ENCODE data around the gene CTTN. TPM values are rescaled to one million over a fixed set of nuclear protein-coding genes. Genes with fewer than 3 reads are reported as not detected.
"Not testable (repeated sequence)": the region's sequence is repeated elsewhere in the genome, so short reads cannot be mapped to it uniquely, and the experiment has no call there.

The CTTN gene
- total RNA-seq, 1 donor from 2014 or later, result 1.1 TPM

GRCh38 chr11:70402685-70403084 lies 4.4 kb downstream of the CTTN start:
- ChIA-PET CTCF (no interaction called here), POLR2A (no interaction called here)
- Mint-ChIP-seq H3K9me3 (no peaks in the 10 kb centered on the region), H3K4me3 (no peak overlapping the region), H3K36me3 (ENCODE audit: low read depth) (no peaks in the 10 kb centered on the region), H3K4me1 (peaks cover 17% of the 10 kb centered on the region), H3K27me3 (peaks cover 12% of the 10 kb centered on the region), H3K27ac (no peak overlapping the region)
- intact Hi-C loops (cut with micrococcal nuclease), result no loop called here
- no peak for TF ChIP-seq CTCF (IDR thresholded peaks at IDR 0.05)
- no peak for ATAC-seq (ENCODE audit: low read depth)
- no peak for DNase-seq

- no peak for TF ChIP-seq CTCF (IDR thresholded peaks at IDR 0.05)
Measured at GRCh38 chr11:70404244-70404643, 5.9 kb downstream of the CTTN start.

GRCh38 chr11:70405679-70406395 lies 7.5 kb downstream of the CTTN start:
- Mint-ChIP-seq H3K9me3 (no peaks in the 10 kb centered on the region), H3K4me1 (no peaks in the 10 kb centered on the region), H3K27me3 (peaks cover 25% of the 10 kb centered on the region), H3K27ac (no peak overlapping the region), H3K4me3 (no peak overlapping the region), H3K36me3 (ENCODE audit: low read depth) (no peaks in the 10 kb centered on the region)
- ChIA-PET CTCF (no interaction called here), POLR2A (no interaction called here)
- DNase-seq, result no peak
- no peak for ATAC-seq (ENCODE audit: low read depth)
- intact Hi-C loops (cut with micrococcal nuclease), result no loop called here
- TF ChIP-seq CTCF (IDR thresholded peaks at IDR 0.05), result no peak

More at GRCh38 chr11:70404244-70404643, 5.9 kb downstream of the CTTN start:
- Mint-ChIP-seq H3K9me3 (no peaks in the 10 kb centered on the region), H3K27me3 (peaks cover 14% of the 10 kb centered on the region), H3K36me3 (ENCODE audit: low read depth) (no peaks in the 10 kb centered on the region), H3K27ac (no peak overlapping the region), H3K4me3 (no peak overlapping the region), H3K4me1 (peaks cover 8% of the 10 kb centered on the region)
- no peak for DNase-seq
- intact Hi-C loops (cut with micrococcal nuclease), result no loop called here
- ChIA-PET POLR2A (no interaction called here), CTCF (no interaction called here)
- ATAC-seq (ENCODE audit: low read depth), result no peak

GRCh38 chr11:70407121-70407520 lies 8.8 kb downstream of the CTTN start:
- Mint-ChIP-seq H3K4me1 (no peaks in the 10 kb centered on the region), H3K4me3 (no peak overlapping the region), H3K36me3 (ENCODE audit: low read depth) (no peaks in the 10 kb centered on the region), H3K27ac (no peak overlapping the region), H3K9me3 (no peaks in the 10 kb centered on the region), H3K27me3 (peaks cover 32% of the 10 kb centered on the region)
- intact Hi-C loops (cut with micrococcal nuclease), result no loop called here
- DNase-seq (no peak), ATAC-seq (ENCODE audit: low read depth) (no peak)
- CTCF ChIA-PET, result no interaction called here
- no peak for TF ChIP-seq CTCF (IDR thresholded peaks at IDR 0.05)
- POLR2A ChIA-PET, result no interaction called here

GRCh38 chr11:70407814-70408213 lies 9.5 kb downstream of the CTTN start:
- Mint-ChIP-seq H3K27me3 (peaks cover 37% of the 10 kb centered on the region), H3K4me1 (no peaks in the 10 kb centered on the region), H3K36me3 (ENCODE audit: low read depth) (no peaks in the 10 kb centered on the region), H3K9me3 (no peaks in the 10 kb centered on the region), H3K4me3 (no peak overlapping the region), H3K27ac (no peak overlapping the region)
- no peak for TF ChIP-seq CTCF (IDR thresholded peaks at IDR 0.05)
- CTCF ChIA-PET, result no interaction called here
- intact Hi-C loops (cut with micrococcal nuclease), result no loop called here
- ATAC-seq (ENCODE audit: low read depth) (no peak), DNase-seq (no peak)
- POLR2A ChIA-PET, result no interaction called here

- peaks cover 38% of the 10 kb centered on the region for H3K27me3 Mint-ChIP-seq
- CTCF ChIA-PET; ATAC-seq (ENCODE audit: low read depth); H3K36me3 Mint-ChIP-seq (ENCODE audit: low read depth); intact Hi-C loops (cut with micrococcal nuclease); H3K4me1 Mint-ChIP-seq; H3K4me3 Mint-ChIP-seq; DNase-seq; POLR2A ChIA-PET; H3K9me3 Mint-ChIP-seq; H3K27ac Mint-ChIP-seq: not testable (repeated sequence)
Measured at GRCh38 chr11:70408326-70408725, 10.0 kb downstream of the CTTN start.

Data from activated B cell treated with CpG ODN at 0.5 μM for 24 hours (primary cell).